Suppressor macrophage treated with lipopolysaccharide for 1 hour (primary cell): ENCODE measurements around the gene ZNF385B.
A peak's percentile ranks its signal among the peaks of the same experiment; 100 is the strongest.
"Not testable (repeated sequence)": the region's sequence is repeated elsewhere in the genome, so short reads cannot be mapped to it uniquely, and the experiment has no call there.

Experiments used
- DNase-seq, 3 donors: peaks; one replicate each; pipeline ENCODE4 v3.0.0-alpha.2; 2020 to 2022

Gene ZNF385B

DNA sequence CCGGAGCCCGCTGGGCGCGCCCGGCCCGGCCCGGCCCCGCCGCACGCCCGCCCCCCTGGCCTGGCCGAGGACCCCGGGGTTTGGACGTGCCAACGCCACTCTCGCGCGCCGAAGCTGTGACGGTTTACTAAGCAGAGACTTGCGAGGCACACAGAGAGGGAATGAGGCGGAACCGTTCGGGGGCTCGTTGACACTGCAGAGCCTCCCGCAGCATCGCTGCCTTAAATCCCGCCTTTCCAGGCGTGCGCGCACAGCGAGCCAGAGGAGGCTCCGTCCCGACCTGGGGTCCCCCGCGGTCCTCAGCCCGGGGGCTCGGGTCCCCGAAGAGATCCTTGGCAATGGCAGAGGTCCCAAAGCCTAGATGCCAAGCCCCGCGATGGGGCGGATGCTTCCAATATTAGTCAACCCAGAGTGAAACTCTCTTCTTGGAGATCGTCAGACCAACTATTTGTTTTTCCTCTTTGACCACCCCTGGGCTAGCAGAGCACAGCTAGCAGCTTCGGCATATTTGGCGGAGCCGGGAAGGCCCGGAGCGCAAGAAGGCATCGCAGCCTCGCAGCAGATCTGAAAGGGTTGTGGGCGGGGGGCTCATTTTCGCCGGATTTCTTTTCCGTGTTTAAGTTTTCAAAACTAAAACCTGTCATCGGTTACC, at the start of gene ZNF385B:
ZNF385B (minus strand) TSS at position 197 of the 652 bp plus-strand sequence.
- DNase-seq, result no peak

DNA sequence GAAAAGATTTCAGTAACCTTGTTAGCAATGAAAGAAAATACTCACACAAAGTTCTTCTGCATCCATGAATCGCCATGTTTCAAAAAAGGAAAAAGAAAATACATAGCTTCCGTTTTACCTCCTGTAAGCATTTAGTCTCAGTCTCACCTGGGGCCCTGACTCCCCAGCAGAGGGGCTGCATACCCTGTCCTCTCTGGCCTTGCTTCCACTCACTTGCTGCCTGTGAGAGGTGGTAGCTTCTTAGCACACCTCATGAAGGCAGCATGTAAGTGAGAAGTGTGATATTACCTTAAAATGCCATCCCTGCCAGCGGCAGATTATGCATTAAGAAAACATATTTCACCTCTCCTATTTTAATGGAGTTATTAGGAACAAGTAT, 49.3 kb upstream of the ZNF385B start:
- no peak for DNase-seq

DNA sequence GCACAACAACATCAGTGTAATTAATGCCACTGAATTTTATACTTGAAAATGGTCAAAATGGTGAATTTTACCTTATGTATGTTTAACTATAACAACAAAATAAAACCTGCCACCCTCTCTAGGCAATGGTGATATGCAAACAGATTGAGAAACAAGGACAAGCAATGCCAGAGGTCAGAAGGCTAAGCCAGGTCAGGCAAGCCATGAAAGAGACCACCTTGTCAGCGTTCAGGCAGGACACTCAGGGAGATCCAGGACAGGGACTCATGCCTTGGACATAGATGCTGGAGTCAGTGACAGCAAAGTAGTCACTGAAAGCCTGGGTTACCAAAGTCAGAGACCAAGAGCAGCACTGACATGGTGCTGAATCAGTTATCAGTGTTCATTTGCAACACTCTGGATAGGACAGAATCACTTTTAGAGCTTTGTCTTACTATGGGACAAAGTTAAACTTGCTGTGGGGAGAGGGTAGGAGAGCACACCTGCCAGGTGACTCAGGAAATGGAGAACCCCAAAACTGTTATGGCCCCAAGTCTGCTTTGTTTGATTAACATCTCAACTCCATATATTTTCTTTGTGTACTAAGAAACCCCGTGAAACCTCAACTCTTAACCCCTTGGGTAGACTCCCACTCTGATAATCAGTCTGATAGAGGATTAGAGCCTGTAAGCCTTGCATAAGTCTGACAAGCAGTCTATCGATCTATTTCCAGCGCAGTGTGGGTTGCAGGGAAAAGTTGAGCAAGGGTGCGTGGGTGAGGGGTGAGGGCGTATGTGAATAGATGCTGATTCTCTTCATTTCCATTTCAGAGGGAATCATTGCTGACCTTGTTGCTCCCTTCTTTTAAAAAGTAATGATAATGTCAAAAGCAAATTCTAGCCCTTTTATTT, 48.7 kb upstream of the ZNF385B start:
- DNase-seq, result peak in 2 of 3 donors; percentile 8 to 14

DNA sequence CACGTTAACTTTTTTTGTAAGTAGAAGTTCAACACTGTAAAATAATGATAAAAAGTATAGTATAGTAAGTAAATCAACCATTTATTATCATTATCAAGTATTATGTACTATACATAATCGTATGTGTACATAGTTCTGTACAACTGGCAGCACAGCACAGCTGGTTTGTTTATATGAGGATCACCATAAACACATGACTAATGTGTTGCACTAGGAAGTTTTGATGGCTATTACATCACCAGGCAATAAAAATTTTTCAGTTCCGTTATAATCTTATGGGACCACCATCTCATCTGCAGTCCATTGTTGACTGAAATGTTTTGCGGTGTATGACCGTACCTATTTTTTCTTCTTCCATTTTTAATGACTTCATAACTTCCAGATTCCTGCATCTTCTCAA, 39.2 kb upstream of the ZNF385B start:
- DNase-seq, result no peak

DNA sequence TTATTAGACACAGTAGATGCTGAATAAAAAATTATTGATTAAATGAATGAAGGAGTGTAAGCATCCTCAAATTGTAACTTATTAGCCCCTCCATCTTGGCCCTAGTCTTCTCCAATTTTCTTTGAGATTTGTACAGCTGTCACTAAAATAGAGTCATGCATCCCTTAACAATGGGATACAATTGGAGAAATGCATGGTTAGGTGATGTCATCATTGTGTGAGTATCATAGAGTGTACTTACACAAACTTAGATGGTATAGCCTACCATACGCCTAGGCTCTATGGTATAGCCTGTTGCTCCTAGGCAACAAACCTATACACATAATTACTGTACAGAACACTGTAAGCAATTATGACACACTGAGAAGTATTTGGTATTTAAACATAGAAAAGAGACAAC, 38.3 kb upstream of the ZNF385B start:
- no peak for DNase-seq

DNA sequence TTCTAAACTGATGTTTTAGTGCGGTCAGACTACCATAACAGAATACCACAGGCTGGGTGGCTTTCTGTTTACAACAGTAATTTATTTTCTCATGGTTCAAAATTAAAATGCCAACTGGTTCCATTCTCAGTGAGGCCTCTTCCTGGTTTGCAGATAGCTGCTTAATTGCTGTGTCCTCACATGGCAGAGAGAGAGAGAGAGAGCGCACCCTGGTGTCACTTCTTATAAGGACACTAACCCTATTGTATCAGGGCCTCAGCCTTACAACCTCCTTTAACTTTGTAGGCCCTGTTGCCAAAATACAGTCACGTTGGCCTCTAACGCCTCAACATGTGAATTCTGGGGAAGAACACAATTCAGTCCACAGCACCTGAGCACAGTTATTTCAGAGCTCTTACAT, 37.5 kb upstream of the ZNF385B start:
- DNase-seq, result peak in 2 of 3 donors; percentile 6 to 7

DNA sequence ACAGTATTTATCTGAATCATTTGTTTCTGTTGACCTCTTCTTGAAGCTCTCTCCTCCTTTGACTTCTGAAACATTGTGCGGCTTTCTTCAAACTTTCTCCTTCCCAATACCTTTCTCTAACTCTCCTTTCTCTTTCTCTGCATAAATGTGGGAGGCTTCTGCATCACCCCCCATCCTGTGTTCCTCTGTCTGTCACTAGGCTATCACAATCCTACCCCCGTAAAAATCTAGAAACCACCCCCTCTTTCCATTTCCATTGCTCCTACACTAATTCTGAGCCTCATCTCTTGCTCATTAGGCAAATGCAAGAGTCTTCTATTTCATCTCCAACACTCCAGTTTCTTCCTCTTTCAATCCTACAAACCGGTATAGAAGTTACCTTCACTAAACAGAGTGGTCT, 32.2 kb upstream of the ZNF385B start:
- no peak for DNase-seq

DNA sequence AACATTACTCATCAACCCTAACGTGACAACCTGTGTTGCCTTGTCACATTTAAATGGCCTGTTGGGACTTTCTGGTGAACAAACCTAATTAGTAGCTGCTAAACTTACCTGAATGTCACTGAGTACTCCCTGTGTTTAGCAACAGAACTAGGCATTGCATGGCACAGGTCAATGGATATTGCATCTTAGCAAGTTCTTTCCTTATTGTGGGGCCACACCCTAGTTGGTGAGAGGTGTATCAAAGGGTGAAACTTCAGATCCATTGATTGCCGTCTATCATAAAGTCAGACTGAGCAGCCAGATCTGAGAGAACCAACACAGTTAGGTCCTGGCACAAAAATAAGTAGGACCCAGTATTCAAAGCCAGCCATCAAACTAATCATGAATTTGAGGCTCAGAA, 29.8 kb upstream of the ZNF385B start:
- no peak for DNase-seq

DNA sequence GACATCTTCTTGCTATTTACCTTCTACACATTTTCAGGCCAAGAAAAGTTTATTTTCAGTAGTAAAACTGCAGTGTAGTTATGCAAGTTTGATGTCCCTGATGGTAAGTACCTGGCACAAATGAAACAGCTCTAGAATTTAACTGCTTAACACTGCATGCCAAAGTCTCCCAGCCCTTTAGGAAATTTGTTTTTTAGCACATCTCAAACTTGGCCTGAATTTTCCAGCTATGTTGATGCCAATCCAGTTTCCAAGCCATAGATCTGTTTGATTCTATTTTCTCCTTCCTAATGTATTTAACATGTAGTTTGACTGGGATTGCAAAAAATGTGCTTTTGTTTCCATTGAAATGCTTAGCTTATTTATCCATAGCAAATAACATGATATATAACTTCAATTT, 29.3 kb upstream of the ZNF385B start:
- DNase-seq, result no peak

DNA sequence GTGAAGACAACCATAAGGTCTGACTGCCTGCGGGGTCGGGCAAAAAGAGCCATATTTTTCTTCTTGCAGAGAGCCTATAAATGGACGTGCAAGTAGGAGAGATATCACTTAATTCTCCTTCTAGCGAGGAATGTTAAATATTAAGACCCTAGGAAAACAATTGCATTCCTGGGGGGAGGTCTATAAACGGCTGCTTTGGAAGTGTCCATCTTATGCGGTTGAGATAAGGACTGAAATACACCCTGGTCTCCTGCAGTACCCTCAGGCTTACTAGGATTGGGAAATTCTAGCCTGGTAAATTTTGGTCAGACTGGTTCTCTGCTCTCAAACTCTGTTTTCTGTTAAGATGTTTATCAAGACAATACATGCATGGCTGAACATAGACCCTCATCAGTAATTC, 27.2 kb upstream of the ZNF385B start:
- DNase-seq, result not testable (repeated sequence)

DNA sequence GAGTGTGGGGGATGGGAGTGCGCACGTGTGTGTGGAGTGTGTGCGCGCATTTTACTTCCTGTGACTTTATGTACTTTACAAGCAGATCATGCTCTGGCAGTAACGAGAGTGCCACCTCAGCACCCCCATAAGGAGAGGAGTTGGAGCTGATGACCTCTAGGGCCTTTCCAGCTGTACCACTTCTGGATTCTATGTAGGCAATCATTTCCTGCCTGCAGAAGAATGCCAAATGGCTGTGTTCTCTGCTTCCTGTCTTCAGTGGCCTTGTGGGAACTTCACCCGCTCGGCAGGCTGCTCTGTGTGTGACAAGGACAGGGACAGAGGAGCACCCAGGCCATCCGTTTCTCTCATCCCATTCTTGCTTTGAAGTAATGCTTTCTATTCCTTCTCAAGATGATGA, 22.8 kb upstream of the ZNF385B start:
- DNase-seq, result no peak

DNA sequence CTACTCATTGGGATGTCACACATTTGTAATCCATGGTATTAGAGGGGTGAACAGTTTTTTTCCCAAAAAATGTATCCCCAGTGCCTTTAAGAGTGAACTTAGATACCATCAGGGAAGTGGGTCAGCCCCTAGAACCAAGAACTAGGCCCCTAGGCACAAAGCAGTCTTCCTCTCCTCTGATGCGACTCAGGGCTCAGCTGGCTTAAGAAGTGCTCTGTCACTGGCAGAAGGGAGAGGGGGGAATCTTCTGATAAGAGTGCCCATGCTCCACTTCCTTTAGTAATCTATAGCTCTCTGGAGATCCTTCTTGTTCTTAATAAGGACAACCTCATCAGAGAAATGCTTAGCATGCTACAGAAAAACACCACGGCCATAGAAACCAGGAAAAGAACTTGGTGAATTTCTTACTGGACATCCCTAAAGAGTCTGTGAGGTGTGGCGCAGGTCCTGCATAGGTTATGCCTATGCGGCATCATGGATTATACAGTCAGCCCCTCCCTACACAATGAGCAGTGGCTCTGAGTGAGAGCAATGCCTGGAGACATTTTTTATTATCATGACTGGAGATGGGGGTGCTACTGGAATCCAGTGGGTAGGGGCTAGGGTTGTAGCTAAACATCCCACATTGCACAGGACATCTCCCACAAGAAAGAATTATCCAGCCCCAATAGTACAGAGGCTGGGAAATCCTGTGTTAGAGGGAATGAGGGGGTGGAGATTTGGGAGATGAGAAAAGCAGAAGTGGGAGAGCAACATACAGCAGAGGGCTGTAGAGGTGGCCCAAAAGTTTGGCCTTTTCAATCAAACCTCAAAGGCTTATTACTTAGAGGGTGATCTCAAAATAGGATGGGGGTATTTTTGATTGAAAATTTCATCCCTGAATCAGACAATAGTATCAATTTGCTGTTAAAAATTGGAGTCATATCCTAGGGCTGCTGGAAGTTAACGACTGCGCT, 21.7 kb upstream of the ZNF385B start:
- DNase-seq, result no peak

DNA sequence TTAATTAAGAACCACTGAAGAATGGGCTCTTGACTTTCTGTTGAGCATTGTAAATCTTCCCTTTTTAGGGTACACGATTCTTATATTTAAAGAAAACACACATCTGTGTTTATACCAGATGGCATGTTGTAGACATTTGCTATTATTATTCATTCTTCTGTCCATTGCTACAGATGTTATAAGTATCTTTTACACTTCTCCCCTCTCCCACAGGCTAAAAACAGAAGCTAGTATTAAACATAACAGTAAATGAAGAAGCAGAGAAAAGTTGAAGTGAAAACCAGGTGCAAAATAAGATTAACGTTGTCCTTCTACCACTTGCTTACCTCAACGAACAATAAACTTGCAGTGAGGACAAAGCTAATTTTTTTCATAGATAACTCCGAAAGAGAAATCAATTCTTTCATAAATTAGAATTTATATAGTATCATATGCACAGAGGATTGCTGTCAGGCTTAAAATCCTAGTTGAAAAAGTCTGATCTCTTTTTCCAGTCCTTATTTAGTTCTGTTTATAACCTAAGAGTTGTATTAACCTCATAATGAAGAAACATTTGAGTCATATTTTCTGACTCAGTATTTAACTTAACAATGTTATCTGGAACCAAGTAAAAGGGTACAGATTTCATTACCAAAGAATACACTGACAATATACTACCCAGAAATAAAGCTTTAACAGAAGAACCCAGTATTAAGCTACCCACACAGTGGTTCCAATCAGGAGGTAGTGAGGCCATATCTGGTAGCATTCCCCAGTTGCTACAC, 16.4 kb upstream of the ZNF385B start:
- no peak for DNase-seq

DNA sequence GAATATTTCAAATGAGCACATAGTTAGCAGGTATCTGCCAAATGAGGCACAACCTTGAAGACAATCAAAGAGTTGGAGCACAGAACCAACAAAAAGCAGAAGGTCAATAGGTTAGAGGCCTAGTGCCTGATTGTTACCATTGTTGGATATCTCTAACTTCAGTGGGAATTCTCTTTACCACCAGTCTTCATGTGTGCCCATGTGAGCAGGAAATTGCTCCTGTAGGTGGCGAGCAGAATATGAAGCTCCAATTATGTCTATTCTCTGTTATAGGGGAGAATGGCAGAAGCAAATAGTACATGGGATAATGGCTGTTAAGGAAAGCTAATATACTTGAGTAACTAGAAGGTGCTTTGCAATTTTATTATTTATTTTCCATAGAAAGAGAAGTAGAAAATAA, 14.9 kb upstream of the ZNF385B start:
- DNase-seq, result no peak

DNA sequence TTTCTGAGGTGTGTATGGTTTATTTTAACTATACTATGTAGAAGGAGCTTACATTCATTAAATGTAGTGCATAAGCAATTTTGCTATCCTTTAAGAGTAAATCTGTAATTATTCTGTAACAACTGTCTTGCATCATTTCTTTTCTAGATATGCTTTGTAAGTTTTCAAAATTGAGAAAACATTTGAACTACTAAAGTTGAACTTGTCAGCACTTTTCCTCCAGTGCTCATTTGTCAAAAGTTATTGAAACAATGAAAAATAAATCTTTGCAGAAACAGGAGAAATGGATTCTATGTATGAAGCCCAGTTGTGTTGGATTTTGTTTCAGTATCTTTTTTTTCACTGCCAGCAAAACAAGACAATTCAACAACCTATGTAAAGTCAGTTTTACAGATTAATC, 14.5 kb upstream of the ZNF385B start:
- no peak for DNase-seq

DNA sequence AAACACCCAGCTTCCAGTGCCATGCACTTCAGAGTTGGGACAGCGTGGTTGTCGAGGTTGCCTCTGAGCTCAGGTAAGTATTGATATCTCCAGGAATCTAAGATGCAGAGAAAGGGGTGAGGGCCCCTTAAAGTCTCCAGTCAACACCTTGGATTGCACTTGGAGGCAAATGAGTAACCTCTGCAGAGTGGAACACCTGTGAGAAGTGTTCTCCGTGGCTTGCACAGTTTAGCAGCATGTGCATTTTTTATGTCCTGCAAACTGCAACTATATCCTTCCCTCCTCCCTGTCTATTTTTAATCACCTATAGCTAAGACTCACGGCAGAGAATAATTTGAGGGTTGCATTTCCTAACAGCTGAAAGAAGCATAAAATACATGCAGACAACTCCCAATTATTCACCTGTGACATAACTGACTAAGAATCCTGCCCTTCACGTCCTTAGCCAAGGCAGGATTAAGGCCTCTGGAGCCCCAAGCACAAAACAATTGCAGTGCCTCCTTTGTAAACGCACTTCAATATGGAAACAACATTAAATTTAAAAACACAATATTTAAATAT, 1.6 kb upstream of the ZNF385B start:
- DNase-seq, result no peak

DNA sequence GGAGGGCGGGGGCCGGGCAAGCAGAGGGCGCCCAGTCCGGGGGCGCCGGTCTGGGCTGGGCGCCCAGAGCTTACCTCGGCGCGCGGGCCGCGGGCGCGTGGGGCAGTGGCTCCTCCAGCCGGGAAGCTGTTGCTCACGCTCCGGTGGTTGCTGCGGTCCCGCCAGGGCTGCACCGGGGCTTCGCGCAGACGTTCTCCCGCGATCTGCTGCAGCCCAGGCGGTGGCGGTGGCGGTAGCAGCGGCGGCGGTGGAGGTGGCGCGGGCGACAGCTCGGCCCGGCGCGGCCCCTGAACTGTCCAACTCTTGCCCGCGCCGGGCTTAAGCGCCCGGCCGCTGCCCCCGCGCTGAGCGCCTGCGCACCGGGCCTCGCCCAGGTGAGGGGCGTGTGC, 391 bp downstream of the ZNF385B start:
- DNase-seq, result no peak

DNA sequence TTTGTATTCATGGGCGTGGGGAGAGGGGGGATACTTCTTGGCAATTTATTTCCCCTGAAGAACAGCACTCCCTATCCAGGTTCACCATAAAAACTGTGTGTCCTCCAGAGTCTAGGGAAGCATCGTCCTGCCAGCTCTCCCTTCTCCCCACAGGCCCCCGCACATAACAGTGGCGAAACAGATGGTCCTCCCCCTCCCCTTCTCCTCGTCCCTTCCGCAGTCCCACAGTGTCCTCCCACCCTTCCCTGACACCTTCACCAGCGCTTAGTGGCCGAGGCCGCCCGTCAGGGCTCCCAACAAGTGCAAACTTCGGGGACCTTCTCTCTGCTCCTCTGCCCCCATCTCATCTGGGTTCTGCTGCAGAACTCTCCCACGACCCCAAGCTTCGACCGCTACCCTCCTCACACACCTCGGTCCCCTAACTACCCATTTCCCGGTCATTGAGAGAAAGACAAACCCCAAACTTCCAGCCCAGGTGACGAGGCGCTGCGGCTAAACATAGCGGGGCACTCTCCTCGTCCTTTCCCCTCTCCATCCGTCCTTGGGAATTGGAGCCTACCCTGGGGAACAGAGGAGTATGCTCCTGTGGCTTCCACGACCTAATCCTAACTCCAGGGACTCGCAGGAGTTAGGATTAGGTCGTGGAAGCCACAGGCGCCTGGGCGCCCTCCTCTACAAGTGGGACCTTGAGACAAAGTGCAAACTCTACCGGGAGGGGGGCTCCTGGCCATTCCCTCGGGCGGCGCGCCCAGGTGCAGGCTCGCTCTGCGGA, 971 bp downstream of the ZNF385B start:
- no peak for DNase-seq

DNA sequence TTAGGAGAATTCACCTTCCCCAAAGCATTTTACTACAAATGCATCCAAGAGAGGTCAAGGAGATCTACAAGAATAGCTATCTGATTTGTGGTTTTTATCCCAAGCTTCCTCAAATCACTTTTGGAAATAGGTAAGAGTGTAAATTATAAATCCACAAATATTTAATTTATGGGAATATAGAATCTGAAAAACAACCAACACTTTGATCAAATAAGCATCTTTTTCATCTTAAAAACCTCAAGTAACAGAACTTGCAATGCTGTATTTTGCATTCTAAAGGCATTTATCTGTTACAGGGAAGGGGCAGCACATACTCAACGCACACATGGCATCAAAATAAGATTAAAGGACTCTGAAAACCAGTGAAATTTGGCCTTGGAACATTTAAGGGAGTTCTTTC, 1.9 kb downstream of the ZNF385B start:
- no peak for DNase-seq

DNA sequence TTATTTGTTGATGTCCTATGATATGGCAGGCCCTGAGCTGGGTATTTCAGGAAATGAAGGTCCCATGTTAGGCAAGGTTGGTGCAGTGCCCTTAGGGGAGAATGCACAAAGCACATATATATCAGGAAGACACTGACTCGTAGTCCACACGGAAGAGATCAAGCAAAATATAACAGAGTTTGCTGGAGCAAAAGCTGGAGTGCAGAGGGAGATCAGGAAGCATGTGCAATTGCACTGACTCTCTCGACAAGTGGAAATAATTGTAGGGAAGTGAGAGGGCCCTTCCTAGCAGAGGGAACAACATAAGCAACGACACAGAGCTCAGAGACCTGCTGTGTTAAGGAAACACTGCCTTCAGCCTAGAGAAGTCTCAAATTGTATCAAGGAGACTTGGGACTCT, 4.2 kb downstream of the ZNF385B start:
- no peak for DNase-seq

DNA sequence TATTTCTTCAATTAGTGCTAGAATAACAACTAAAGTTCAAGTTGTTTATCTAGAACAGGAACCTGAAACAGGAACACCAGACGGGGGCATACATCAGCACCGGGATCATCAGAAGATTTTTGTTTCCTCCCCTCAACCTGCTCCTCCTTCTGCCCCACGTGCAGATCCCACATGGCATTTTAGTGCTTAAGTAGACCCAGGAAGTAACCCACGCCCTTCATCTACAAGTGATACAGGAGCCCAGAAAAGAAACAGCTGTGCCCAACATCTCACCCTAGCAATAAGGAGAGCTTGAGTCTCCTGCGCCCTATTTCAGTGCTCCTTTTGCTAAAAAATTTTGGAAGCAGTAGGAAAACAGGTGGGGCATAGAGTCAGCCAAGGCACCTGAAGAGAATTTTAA, 5.2 kb downstream of the ZNF385B start:
- DNase-seq, result no peak
